ENCODE results near the gene C9.
"Not testable (repeated sequence)": the region's sequence is repeated elsewhere in the genome, so short reads cannot be mapped to it uniquely, and the experiment has no call there.

The C9 gene

DNA sequence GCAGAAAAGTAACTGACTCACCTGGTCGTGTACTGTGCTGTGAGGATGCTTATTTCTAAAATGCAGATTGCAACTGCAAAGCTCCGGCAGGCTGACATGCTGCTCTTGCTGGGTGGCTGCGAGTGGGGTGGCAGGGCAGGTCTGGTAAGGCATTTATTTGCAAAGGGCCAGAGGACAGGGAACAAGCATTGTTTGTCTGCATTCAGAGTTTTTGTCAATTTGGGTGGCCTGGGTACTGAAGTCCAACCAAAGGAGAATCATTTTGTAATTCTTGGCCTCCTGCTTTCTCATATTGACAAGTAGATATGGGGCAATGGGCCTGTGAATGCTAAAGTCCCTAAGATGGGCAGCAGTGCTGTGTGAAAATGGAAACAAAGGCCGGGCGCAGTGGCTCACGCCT, at the start of gene C9:
C9 (minus strand) TSS at position 129 of the 400 bp plus-strand sequence; CDS start at position 98, 31 bp downstream.
- Histone ChIP-seq H3K9ac (ENCODE audit: insufficient read length, low read depth) (no peak within 1 kb of the TSS), H3K27me3 (ENCODE audit: insufficient read depth, insufficient read length) (no peaks in the 10 kb centered on the region)
- no peak for TF ChIP-seq SUZ12 (IDR thresholded peaks at IDR 0.05; ENCODE audit: extremely low read depth, insufficient read depth, insufficient read length)
- no peak for TF ChIP-seq ZNF274 (IDR thresholded peaks at IDR 0.05; ENCODE audit: low read depth, low read length)
- TF ChIP-seq YY1 (IDR thresholded peaks at IDR 0.05; ENCODE audit: insufficient read depth, insufficient read length) = no peak

DNA sequence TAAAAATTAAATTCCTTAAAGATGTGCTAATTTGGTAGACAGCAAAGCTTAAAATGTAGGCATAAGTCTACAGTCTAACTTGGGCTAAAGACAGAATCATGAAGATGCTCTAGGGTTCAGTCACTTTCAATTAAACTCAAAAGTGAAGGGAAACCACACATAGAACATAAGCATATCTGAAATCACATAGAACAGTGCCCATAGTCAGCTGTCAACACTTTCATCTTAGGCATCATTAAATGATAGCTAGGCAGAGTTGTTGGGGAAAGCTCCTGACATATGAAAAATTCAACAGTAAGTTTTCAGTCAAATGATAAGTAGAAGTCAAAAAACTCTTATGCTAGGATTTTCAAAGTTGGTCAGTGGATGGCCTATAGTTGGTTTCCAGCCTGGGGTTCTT, 49.5 kb upstream of the C9 start:
- Histone ChIP-seq H3K27me3 (ENCODE audit: insufficient read depth, insufficient read length) (no peaks in the 10 kb centered on the region), H3K9me3 (ENCODE audit: insufficient read depth, low read length) (no peaks in the 10 kb centered on the region), H3K4me3 (ENCODE audit: insufficient read length, low read depth) (no peak overlapping the region), H3K36me3 (ENCODE audit: insufficient read depth, insufficient read length, low read length) (peaks cover 4% of the 10 kb centered on the region), H3K9ac (ENCODE audit: insufficient read length, low read depth) (no peak overlapping the region), H3K4me1 (ENCODE audit: insufficient read depth, insufficient read length) (no peaks in the 10 kb centered on the region)
- TF ChIP-seq YY1 (IDR thresholded peaks at IDR 0.05; ENCODE audit: insufficient read depth, insufficient read length) (no peak), ZNF274 (IDR thresholded peaks at IDR 0.05; ENCODE audit: low read depth, low read length) (no peak), SUZ12 (IDR thresholded peaks at IDR 0.05; ENCODE audit: extremely low read depth, insufficient read depth, insufficient read length) (no peak)
- DNase-seq (ENCODE audit: low read depth, low spot score) = no peak

More for the DNA sequence above, at the start of gene C9:
- H3K4me1 ChIP-seq (ENCODE audit: insufficient read depth, insufficient read length) = no peaks in the 10 kb centered on the region
- H3K36me3 ChIP-seq (ENCODE audit: insufficient read depth, insufficient read length, low read length) = no peaks in the 10 kb centered on the region
- H3K4me3 ChIP-seq (ENCODE audit: insufficient read length, low read depth) = no peak within 1 kb of the TSS
- H3K9me3 ChIP-seq (ENCODE audit: insufficient read depth, low read length) = no peaks in the 10 kb centered on the region
- no peak for DNase-seq (ENCODE audit: low read depth, low spot score)

DNA sequence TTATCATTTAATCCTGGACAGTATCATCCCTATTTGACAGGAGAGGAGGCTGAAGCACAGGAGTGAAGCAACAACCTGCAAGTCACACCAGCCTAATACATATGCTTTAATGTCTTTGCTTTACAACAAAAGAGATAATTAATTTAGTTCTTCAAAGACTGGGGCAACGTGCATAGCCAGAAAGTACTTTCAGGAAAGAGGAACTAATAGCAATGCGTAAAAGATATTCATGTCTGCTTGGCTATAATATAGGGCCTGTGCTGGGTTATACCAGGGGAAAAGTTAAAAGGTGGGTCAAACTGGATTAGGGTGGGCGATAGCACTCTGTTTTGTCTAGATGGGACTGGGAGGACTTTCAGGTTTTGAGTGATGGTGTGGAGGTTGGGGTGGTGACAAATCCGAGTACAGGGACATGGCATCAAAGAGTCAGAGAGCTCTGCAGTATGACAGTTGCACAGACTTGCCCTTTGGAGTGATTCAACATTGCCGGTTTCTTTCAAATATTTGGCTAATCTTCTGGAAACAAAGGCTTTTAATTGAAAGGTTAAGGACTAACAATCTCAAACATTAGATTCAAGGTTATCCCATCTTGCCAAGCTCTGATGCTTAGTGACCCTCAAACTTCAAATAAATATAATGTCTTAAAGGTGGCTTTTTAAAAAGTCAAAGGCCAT, 48.6 kb upstream of the C9 start:
- no peaks in the 10 kb centered on the region for H3K9me3 ChIP-seq (ENCODE audit: insufficient read depth, low read length)
- no peak for TF ChIP-seq YY1 (IDR thresholded peaks at IDR 0.05; ENCODE audit: insufficient read depth, insufficient read length)
- TF ChIP-seq ZNF274 (IDR thresholded peaks at IDR 0.05; ENCODE audit: low read depth, low read length) = no peak
- no peak for TF ChIP-seq SUZ12 (IDR thresholded peaks at IDR 0.05; ENCODE audit: extremely low read depth, insufficient read depth, insufficient read length)
- no peaks in the 10 kb centered on the region for H3K27me3 ChIP-seq (ENCODE audit: insufficient read depth, insufficient read length)
- no peaks in the 10 kb centered on the region for H3K4me1 ChIP-seq (ENCODE audit: insufficient read depth, insufficient read length)
- DNase-seq (ENCODE audit: low read depth, low spot score) = no peak
- peaks cover 4% of the 10 kb centered on the region for H3K36me3 ChIP-seq (ENCODE audit: insufficient read depth, insufficient read length, low read length)
- H3K9ac ChIP-seq (ENCODE audit: insufficient read length, low read depth) = no peak overlapping the region
- no peak overlapping the region for H3K4me3 ChIP-seq (ENCODE audit: insufficient read length, low read depth)

DNA sequence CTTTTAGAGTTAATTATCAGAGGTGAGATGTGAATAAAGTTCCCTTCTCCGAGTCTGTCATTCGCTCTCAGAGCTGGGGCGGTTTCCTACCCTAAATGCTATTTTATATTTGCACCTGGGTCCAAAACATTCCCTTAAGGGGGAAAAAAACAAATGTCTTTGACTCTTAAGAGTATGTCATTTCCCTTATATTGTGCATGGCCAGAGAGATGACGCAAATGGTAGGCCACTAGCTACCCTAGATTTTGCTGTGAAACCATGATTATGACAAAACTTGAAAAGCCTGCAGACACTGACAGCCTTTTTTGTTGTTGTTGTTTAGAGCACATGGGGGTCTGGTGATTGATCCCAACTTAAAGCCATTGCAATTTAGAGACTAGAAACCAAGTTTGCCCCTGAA, 47.7 kb upstream of the C9 start:
- Histone ChIP-seq H3K4me1 (ENCODE audit: insufficient read depth, insufficient read length) (no peaks in the 10 kb centered on the region), H3K4me3 (ENCODE audit: insufficient read length, low read depth) (no peak overlapping the region), H3K27me3 (ENCODE audit: insufficient read depth, insufficient read length) (no peaks in the 10 kb centered on the region), H3K9me3 (ENCODE audit: insufficient read depth, low read length) (no peaks in the 10 kb centered on the region), H3K9ac (ENCODE audit: insufficient read length, low read depth) (no peak overlapping the region), H3K36me3 (ENCODE audit: insufficient read depth, insufficient read length, low read length) (peaks cover 4% of the 10 kb centered on the region)
- DNase-seq (ENCODE audit: low read depth, low spot score) = no peak
- TF ChIP-seq SUZ12 (IDR thresholded peaks at IDR 0.05; ENCODE audit: extremely low read depth, insufficient read depth, insufficient read length) (no peak), ZNF274 (IDR thresholded peaks at IDR 0.05; ENCODE audit: low read depth, low read length) (no peak), YY1 (IDR thresholded peaks at IDR 0.05; ENCODE audit: insufficient read depth, insufficient read length) (no peak)

DNA sequence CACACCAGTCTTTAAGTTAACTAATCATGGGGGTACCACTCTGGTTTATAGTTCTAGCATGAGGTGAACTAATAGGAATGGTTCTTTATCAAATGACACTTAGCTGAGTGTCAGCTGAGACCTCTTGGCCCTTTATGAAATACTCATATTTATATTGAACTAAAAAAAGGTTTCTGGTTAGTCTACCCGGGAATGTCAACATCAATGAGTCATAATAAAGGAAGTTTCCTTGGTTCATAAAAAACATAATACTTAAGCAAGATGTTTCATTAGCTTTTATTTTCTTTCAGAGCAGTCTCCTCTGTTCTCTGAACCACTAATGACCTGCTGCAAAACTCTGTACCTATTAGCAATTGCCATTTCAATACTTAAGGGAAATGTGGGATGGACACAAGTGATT, 46.8 kb upstream of the C9 start:
- Histone ChIP-seq H3K9ac (ENCODE audit: insufficient read length, low read depth) (no peak overlapping the region), H3K4me1 (ENCODE audit: insufficient read depth, insufficient read length) (no peaks in the 10 kb centered on the region), H3K4me3 (ENCODE audit: insufficient read length, low read depth) (no peak overlapping the region), H3K9me3 (ENCODE audit: insufficient read depth, low read length) (no peaks in the 10 kb centered on the region), H3K36me3 (ENCODE audit: insufficient read depth, insufficient read length, low read length) (no peaks in the 10 kb centered on the region), H3K27me3 (ENCODE audit: insufficient read depth, insufficient read length) (no peaks in the 10 kb centered on the region)
- TF ChIP-seq SUZ12 (IDR thresholded peaks at IDR 0.05; ENCODE audit: extremely low read depth, insufficient read depth, insufficient read length) (no peak), YY1 (IDR thresholded peaks at IDR 0.05; ENCODE audit: insufficient read depth, insufficient read length) (no peak), ZNF274 (IDR thresholded peaks at IDR 0.05; ENCODE audit: low read depth, low read length) (no peak)
- DNase-seq (ENCODE audit: low read depth, low spot score) = no peak

DNA sequence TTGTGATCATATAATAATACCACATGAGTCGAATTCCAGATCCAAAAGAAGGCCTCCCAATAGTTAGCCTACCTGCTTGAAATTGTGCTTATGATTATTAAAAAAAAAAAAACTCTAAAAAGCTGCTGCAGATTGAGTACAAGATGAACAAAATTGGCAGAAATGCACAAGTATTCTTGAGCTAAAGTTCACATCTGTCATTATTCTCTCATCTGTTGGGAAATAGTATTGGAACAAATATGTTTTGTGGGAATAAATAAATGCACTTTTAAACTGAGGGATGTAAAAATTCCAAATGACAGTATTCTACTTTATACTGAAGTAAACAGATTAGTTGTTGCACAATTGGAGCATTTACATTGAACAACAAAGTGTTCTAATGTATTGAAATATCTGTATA, 44.7 kb upstream of the C9 start:
- H3K36me3 ChIP-seq (ENCODE audit: insufficient read depth, insufficient read length, low read length) = no peaks in the 10 kb centered on the region
- H3K4me3 ChIP-seq (ENCODE audit: insufficient read length, low read depth) = no peak overlapping the region
- H3K27me3 ChIP-seq (ENCODE audit: insufficient read depth, insufficient read length) = no peaks in the 10 kb centered on the region
- TF ChIP-seq ZNF274 (IDR thresholded peaks at IDR 0.05; ENCODE audit: low read depth, low read length) (no peak), YY1 (IDR thresholded peaks at IDR 0.05; ENCODE audit: insufficient read depth, insufficient read length) (no peak), SUZ12 (IDR thresholded peaks at IDR 0.05; ENCODE audit: extremely low read depth, insufficient read depth, insufficient read length) (no peak)
- DNase-seq (ENCODE audit: low read depth, low spot score) = no peak
- H3K9me3 ChIP-seq (ENCODE audit: insufficient read depth, low read length) = no peaks in the 10 kb centered on the region
- H3K4me1 ChIP-seq (ENCODE audit: insufficient read depth, insufficient read length) = no peaks in the 10 kb centered on the region
- H3K9ac ChIP-seq (ENCODE audit: insufficient read length, low read depth) = no peak overlapping the region

DNA sequence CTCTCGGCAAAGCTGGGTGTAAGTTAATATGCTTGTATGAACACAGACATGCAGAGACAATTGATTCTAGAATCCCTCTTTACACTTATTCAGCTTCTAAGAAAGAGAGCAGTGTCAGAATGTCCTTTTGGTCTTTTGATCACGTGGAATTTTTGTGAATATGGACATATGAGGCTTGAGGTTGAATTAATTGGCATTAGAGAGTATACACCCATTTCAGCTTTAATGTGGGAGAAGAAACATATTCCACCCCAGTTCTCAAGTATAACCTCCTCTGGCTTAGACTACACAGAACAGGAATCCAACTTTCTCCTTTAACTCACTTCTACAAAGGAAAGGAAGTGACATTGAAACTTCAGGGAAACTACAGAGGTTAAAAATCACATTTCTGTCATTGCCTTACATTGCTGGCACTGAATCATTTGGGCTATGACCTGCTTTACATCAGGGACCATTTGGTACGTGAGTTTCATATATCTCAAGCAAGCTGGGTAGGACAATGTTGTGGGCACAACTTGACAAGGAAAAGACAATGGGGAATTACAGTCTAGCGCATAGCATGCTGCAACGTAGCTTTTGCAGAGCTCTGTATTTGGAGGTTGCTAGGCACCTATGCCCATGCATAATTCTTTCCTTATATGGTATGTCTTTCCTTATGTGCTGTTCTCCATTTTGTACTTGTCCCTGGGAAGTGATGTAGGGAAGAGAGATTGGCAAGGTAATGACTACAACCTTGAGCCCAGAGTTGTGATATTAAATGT, 41.0 kb upstream of the C9 start:
- DNase-seq (ENCODE audit: low read depth, low spot score) = no peak
- Histone ChIP-seq H3K9ac (ENCODE audit: insufficient read length, low read depth) (no peak overlapping the region), H3K27me3 (ENCODE audit: insufficient read depth, insufficient read length) (no peaks in the 10 kb centered on the region), H3K4me3 (ENCODE audit: insufficient read length, low read depth) (no peak overlapping the region), H3K36me3 (ENCODE audit: insufficient read depth, insufficient read length, low read length) (no peaks in the 10 kb centered on the region), H3K9me3 (ENCODE audit: insufficient read depth, low read length) (no peaks in the 10 kb centered on the region), H3K4me1 (ENCODE audit: insufficient read depth, insufficient read length) (peaks cover 3% of the 10 kb centered on the region)
- TF ChIP-seq ZNF274 (IDR thresholded peaks at IDR 0.05; ENCODE audit: low read depth, low read length) = no peak
- no peak for TF ChIP-seq SUZ12 (IDR thresholded peaks at IDR 0.05; ENCODE audit: extremely low read depth, insufficient read depth, insufficient read length)
- TF ChIP-seq YY1 (IDR thresholded peaks at IDR 0.05; ENCODE audit: insufficient read depth, insufficient read length) = no peak

DNA sequence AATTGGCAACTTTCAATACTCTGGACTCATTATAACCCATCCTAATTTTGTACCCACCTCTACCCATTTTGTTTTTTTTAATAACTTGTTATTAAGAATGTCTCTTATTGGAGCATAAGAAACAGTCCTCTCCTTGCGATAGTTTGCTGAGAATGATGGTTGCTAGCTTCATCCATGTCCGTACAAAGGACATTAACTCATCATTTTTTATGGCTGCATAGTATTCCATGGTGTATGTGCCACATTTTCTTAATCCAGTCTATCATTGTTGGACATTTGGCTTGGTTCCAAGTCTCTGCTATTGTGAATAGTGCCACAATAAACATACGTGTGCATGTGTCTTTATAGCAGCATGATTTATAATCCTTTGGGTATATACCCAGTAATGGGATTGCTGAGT, 39.5 kb upstream of the C9 start:
- not testable (repeated sequence) for H3K4me3 ChIP-seq (ENCODE audit: insufficient read length, low read depth); H3K36me3 ChIP-seq (ENCODE audit: insufficient read depth, insufficient read length, low read length); H3K27me3 ChIP-seq (ENCODE audit: insufficient read depth, insufficient read length); H3K4me1 ChIP-seq (ENCODE audit: insufficient read depth, insufficient read length); H3K9me3 ChIP-seq (ENCODE audit: insufficient read depth, low read length); H3K9ac ChIP-seq (ENCODE audit: insufficient read length, low read depth); DNase-seq (ENCODE audit: low read depth, low spot score)

DNA sequence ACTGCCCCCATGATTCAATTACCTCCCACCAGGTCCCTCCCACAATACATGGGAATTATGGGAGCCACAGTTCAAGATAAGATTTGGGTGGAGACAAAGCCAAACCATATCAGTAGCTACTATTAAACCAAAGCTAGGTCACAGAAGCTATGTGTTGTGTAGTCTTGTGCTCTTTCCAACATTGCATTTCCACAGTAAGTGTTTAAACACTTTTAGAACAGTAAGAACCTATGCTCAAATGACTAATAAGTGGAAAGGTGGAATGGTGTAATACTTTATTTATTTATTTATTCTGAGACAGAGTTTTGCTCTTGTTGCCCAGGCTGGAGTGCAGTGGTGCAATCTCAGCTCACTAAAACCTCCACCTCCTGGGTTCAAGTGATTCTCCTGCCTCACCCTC, 37.8 kb upstream of the C9 start:
- H3K9me3 ChIP-seq (ENCODE audit: insufficient read depth, low read length); H3K4me1 ChIP-seq (ENCODE audit: insufficient read depth, insufficient read length); H3K9ac ChIP-seq (ENCODE audit: insufficient read length, low read depth); H3K27me3 ChIP-seq (ENCODE audit: insufficient read depth, insufficient read length); DNase-seq (ENCODE audit: low read depth, low spot score); H3K4me3 ChIP-seq (ENCODE audit: insufficient read length, low read depth); H3K36me3 ChIP-seq (ENCODE audit: insufficient read depth, insufficient read length, low read length): not testable (repeated sequence)
